ENCODE measurements around the gene HSPB6.
A peak's percentile ranks its signal among the peaks of the same experiment; 100 is the strongest.

Gene HSPB6

GRCh38 chr19:35757749-35758608, 1.1 kb upstream of the HSPB6 start, which contains the start of gene PROSER3:
TSS of gene PROSER3 (plus strand) at chr19:35758176. CDS start at chr19:35758216, 40 bp downstream.
- no peak for TF ChIP-seq CTCF (IDR thresholded peaks at IDR 0.05; ENCODE audit: low read depth, low read length)

GRCh38 chr19:35757231-35757748, 461 bp upstream of the HSPB6 start:
- DNase-seq (ENCODE audit: extremely low read depth, low read depth), result peak; percentile 38
- no peak for TF ChIP-seq CTCF (IDR thresholded peaks at IDR 0.05; ENCODE audit: low read depth, low read length)

More at GRCh38 chr19:35757749-35758608, 1.1 kb upstream of the HSPB6 start, which contains the start of gene PROSER3:
- DNase-seq (ENCODE audit: extremely low read depth, low read depth), result peak; percentile 99

GRCh38 chr19:35755550-35756376, 1.1 kb downstream of the HSPB6 start:
- no peak for TF ChIP-seq CTCF (IDR thresholded peaks at IDR 0.05; ENCODE audit: low read depth, low read length)
- DNase-seq (ENCODE audit: extremely low read depth, low read depth), result peak; percentile 27

GRCh38 chr19:35755131-35755549, 1.7 kb downstream of the HSPB6 start:
- no peak for TF ChIP-seq CTCF (IDR thresholded peaks at IDR 0.05; ENCODE audit: low read depth, low read length)
- DNase-seq (ENCODE audit: extremely low read depth, low read depth), result no peak

GRCh38 chr19:35754370-35755130, 2.3 kb downstream of the HSPB6 start:
- DNase-seq (ENCODE audit: extremely low read depth, low read depth), result no peak
- no peak for TF ChIP-seq CTCF (IDR thresholded peaks at IDR 0.05; ENCODE audit: low read depth, low read length)

GRCh38 chr19:35753634-35754369, 3.0 kb downstream of the HSPB6 start:
- no peak for TF ChIP-seq CTCF (IDR thresholded peaks at IDR 0.05; ENCODE audit: low read depth, low read length)
- DNase-seq (ENCODE audit: extremely low read depth, low read depth), result no peak

Measured in AG09319 (cell line).